GM12801 (cell line): ENCODE results near the gene VWA7.

Source experiments
- CTCF ChIP-seq: IDR thresholded peaks from one replicate; pipeline ENCODE4 v1.5.1; 2011; ENCODE audit warnings: control low read depth; ENCODE audit not compliant: insufficient read length; ENCODE audit errors: extremely low read depth

VWA7 gene

DNA sequence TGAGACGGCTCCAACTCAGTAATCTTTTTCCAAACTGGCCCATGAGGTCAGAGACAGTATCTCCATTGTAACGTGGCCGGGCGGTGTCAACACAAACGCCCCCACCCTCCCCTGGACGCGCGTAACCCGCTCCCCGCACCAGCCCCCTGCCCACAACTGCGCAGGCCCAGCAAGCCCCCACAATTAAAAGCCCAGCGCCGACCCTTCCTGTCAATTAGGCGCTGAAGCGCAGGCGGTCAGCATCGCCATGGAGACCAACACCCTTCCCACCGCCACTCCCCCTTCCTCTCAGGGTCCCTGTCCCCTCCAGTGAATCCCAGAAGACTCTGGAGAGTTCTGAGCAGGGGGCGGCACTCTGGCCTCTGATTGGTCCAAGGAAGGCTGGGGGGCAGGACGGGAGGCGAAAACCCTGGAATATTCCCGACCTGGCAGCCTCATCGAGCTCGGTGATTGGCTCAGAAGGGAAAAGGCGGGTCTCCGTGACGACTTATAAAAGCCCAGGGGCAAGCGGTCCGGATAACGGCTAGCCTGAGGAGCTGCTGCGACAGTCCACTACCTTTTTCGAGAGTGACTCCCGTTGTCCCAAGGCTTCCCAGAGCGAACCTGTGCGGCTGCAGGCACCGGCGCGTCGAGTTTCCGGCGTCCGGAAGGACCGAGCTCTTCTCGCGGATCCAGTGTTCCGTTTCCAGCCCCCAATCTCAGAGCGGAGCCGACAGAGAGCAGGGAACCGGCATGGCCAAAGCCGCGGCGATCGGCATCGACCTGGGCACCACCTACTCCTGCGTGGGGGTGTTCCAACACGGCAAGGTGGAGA lies 38.1 kb upstream of the VWA7 start, which contains the start of the genes HSPA1A and HSPA1L:
Gene HSPA1A, plus strand, starts transcription at position 519 of the 814 bp plus-strand sequence. Its CDS starts 214 bp downstream, at position 733.
Gene HSPA1L, minus strand, starts transcription at position 259 of the 814 bp plus-strand sequence. CDS start 3,311 bp downstream, outside the sequence.
- TF ChIP-seq CTCF = no peak

DNA sequence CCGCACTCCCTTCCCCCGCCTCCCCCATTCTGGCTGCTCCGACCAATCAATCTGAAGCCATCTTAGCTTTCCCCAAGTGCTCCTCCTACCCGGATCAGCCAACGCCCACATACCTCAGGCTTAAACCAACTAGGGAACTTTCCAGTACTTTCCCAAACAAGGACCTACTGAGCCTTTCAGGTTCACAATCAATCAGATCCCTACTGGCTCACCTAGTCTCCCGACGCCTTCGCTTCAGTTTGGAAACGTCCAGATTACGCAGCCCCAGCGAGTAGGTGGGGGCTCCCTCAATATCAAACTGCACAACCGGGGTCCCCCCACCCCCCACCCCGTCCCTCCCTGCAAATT lies 37.5 kb upstream of the VWA7 start:
- no peak for TF ChIP-seq CTCF

DNA sequence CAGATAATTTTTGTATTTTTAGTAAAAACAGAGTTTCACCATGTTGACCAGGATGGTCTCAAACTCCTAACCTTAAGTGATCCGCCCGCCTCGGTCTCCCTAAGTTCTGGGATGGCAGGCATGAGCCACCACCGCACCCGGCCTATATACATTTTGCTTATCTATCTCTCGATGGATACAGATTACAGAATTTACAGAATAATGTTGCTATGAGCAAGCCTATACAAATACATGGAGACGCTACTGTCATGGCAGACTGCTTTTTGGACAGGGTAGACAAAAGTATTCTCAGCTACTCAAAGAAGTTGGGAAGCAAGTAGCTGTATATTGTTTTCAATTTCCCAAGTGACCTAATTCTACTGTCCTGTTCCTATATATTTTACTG lies 36.3 kb upstream of the VWA7 start:
- TF ChIP-seq CTCF = no peak

DNA sequence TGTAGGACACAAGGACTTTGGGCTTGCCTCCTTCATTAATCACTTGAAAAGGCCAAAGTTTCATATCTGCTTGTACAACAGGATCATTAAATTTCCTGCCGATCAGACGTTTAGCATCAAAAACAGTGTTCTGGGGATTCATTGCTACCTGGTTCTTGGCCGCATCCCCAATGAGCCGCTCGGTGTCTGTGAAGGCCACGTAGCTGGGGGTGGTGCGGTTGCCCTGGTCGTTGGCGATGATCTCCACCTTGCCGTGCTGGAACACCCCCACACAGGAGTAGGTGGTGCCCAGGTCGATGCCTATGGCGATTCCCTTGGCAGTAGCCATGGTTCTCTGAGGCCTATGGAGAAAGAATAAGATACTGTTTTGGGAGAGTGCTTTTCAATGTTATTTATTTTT lies 34.5 kb upstream of the VWA7 start:
- no peak for TF ChIP-seq CTCF

GRCh38 chr6:31806470-31807272 lies 29.5 kb upstream of the VWA7 start, which contains the start of gene LSM2:
Gene LSM2, minus strand, starts transcription at chr6:31806966. Its CDS starts 209 bp downstream, at chr6:31806757.
- TF ChIP-seq CTCF = no peak

- no peak for TF ChIP-seq CTCF
These were observed 28.9 kb upstream of the VWA7 start for GRCh38 chr6:31805939-31806469.

GRCh38 chr6:31799781-31800180 lies 22.7 kb upstream of the VWA7 start:
- TF ChIP-seq CTCF = no peak
